ENCODE data around the gene WNT10A.
"Not testable (repeated sequence)": the region's sequence is repeated elsewhere in the genome, so short reads cannot be mapped to it uniquely, and the experiment has no call there.

The WNT10A gene

GRCh38 chr2:218880102-218880858, at the start of gene WNT10A:
Gene WNT10A, plus strand, starts transcription at chr2:218880852. Its CDS starts 144 bp downstream, at chr2:218880996.
- no peak for DNase-seq (ENCODE audit: low spot score)

DNA sequence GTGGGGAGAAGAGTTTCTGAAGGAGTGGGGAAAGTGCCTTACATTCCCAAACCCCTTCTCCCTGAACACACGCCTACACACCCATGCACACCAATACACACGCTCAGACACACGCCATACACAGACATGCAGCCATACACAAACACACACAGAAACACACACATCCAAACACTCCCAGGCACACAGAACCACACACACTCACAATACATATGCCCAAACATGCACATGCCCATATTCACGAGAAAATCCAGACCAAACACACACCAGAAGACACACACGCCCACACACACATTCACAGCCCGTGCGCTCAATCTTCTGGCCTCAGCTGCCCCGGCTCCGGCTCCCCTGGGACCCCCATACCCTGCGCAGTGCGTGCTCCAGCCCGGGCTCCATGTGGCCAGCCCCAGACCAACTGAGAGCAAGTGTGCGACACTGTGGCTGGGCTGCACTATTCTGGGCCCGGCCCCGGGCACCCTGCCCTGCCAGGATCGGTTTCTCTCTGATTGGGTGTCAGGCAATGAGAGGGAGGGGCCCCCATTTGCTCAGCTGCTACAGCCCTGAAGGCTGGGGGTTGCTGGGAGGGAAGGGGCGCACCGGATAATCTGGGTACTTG, 49.2 kb upstream of the WNT10A start, which contains the start of gene PRKAG3:
PRKAG3 (minus strand) TSS at position 426 of the 613 bp plus-strand sequence.
- DNase-seq (ENCODE audit: low spot score), result no peak

- DNase-seq (ENCODE audit: low spot score), result no peak
Observed at GRCh38 chr2:218832081-218832480, 48.6 kb upstream of the WNT10A start.

- no peak for DNase-seq (ENCODE audit: low spot score)
Observed at GRCh38 chr2:218832520-218832919, 48.1 kb upstream of the WNT10A start.

DNA sequence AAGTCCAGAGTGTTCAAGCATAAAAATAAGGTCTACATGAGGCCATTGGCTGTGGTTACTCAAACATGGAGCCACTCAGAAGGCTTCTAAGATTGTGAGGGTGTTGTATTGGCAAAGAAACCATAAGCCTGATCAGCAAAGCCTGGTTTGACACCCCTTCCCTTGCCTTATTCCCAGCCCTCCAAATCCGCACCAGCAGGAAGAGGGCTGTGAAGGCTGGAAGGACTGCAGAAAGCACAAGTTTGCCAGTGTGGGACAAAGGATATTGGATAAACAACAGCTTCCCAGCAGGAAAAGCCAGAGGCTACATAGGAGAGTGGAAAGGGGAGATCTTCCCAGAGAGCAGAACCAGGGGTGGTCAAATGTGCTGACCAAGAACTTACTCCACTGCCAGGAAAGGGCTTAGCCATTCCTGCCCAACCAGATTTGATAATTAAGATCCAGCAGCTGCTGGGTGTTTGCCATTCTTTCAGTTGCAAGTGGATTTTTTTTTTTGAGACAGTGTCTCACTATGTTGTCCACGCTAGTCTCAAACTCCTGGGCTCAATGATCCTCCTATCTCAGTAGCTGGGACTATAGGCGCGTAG, 47.5 kb upstream of the WNT10A start:
- no peak for DNase-seq (ENCODE audit: low spot score)

DNA sequence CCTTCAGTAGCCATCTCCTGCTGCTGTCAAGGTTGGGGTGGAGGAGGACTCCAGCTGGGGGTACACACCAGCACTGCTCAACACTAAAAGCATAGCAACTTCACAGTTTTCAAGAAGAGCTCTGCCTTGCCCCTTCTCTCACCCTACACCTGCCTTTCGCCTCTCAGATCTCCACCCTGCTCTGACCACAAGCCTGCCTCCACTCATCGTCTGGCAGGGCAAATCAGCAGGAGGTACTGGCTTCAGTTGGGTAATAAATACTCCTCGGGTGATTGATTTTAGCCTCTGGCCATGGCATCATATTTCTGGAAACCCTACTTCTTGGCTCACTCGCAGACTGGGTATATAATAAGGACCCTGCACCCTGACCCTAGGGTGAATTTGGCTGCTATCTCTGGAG, 46.0 kb upstream of the WNT10A start:
- DNase-seq (ENCODE audit: low spot score), result no peak

GRCh38 chr2:218837495-218837894, 43.2 kb upstream of the WNT10A start:
- DNase-seq (ENCODE audit: low spot score), result no peak

- no peak for DNase-seq (ENCODE audit: low spot score)
Observed at GRCh38 chr2:218839430-218839829, 41.2 kb upstream of the WNT10A start.

GRCh38 chr2:218839888-218840287, 40.8 kb upstream of the WNT10A start:
- no peak for DNase-seq (ENCODE audit: low spot score)

- DNase-seq (ENCODE audit: low spot score), result not testable (repeated sequence)
Observed at GRCh38 chr2:218844334-218844733, 36.3 kb upstream of the WNT10A start.

- DNase-seq (ENCODE audit: low spot score), result not testable (repeated sequence)
Observed at GRCh38 chr2:218846963-218847362, 33.7 kb upstream of the WNT10A start.

DNA sequence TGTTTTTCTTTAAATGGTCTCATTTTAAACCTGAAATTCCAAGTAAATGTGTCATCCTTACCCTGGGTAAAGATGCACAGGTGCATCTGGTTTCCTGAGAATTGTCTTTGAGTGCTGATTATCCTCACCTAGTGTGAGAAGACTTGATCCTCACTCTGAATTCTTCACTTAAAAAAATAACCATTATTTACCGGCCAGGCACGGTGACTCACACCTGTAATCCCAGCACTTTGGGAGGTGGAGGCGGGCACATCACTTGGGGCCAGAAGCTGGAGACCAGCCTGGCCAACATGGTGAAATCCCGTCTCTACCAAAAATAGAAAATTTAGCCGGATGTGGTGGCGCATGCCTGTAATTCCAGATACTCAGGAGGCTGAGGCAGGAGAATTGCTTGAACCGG, 30.9 kb upstream of the WNT10A start:
- no peak for DNase-seq (ENCODE audit: low spot score)

DNA sequence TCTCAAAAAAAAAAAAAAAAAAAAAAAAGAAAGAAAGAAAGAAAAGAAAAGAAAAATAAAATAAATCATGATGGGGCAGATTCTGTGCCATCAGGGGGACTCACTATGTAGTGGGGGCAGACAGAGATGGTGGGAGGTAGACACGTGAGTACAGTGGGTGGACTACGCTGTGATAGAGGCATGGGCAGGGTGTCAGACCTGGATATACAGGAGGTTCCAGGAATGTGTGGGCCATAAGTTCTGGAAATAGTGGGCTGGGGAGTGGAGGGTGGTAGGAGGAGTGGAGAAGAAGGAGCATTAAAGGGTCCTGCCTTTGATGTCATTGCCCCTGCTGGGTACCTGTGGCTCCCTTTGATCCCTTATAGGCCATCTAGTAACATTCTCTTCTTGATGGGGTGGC, 29.9 kb upstream of the WNT10A start:
- DNase-seq (ENCODE audit: low spot score), result no peak

DNA sequence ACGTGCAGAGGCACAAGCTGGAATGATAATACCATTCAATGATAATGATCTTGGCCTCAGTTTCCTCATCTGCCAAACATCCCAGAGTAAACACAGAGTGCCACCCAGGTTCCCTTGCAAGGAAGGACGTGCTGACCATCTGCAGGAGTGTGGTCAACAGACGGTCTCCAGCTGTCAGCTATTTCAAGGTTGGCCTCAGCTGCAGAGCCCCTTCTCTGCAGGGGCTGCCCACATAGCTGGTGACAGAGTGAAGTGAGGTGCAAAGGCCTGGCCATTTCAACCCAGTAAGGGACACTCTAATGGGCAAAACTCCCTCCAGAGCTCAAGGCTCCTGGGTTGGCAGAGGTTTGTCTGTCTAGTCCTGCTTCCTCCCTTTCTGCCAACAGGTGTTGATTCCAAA, 29.4 kb upstream of the WNT10A start:
- DNase-seq (ENCODE audit: low spot score), result no peak

GRCh38 chr2:218852911-218853667, 27.6 kb upstream of the WNT10A start:
- DNase-seq (ENCODE audit: low spot score), result peak; percentile 48

- no peak for DNase-seq (ENCODE audit: low spot score)
Observed at GRCh38 chr2:218853766-218854165, 26.9 kb upstream of the WNT10A start.

DNA sequence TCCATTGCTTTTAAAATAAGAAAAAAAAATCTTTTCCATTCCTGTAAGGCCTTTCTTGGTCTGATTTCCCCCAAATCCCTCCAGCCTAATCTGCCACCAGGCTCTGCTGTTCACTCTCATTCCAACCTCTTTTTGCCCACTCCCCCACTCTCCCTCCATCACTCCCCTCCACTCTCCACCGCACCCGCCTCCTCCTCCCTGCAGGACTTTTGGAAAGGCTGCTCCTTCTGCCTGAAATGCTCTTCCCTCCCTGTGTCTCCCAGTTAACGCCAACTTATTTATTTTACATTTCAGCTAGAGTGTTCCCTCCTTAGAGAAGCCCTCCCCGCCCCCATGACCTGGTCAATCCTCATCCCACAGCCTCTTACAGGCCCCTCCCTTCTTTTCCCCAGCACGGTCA, 25.8 kb upstream of the WNT10A start:
- DNase-seq (ENCODE audit: low spot score), result no peak

DNA sequence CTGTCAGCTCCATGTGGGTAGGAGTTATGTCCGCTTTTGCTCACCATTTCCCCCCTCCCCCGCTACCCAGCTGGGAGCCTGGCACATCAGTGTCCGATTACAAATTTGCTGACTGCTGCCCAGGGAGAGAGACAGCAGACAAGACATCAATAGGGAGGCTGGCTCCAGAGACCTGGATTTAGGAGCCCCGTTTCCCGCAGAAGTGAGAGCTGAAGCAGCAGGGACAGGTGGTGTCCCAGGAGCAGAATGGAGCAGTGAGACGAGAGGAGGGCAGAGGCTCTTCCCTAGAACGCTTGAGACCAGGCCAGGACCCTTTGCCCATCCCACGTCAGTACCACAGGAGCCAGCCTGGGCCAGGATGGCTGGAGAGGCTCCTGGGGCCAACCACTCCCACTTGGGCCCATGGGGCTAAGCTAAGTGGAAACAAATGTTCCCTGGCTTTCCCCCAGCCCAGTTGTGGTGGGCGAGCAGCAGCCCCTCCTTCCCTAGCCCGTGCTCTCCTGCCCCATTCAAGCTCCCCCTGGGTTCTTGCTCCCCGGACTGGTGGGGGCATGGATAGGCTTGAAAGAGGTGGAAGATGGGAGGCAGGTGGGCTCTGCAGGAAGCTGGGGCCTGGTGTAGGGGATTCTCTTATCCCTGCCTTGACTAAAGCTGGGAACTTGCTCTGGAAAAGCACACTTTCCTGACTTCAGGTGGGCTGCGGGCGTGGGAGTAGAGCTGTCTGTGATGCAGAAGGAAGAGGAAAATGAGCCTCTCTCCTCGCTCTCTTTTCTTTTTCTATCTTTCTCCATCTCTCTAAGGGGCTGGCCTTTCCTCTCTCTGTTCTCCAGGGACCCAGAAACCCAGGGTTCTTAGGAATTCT, 25.1 kb upstream of the WNT10A start:
- DNase-seq (ENCODE audit: low spot score), result no peak

DNA sequence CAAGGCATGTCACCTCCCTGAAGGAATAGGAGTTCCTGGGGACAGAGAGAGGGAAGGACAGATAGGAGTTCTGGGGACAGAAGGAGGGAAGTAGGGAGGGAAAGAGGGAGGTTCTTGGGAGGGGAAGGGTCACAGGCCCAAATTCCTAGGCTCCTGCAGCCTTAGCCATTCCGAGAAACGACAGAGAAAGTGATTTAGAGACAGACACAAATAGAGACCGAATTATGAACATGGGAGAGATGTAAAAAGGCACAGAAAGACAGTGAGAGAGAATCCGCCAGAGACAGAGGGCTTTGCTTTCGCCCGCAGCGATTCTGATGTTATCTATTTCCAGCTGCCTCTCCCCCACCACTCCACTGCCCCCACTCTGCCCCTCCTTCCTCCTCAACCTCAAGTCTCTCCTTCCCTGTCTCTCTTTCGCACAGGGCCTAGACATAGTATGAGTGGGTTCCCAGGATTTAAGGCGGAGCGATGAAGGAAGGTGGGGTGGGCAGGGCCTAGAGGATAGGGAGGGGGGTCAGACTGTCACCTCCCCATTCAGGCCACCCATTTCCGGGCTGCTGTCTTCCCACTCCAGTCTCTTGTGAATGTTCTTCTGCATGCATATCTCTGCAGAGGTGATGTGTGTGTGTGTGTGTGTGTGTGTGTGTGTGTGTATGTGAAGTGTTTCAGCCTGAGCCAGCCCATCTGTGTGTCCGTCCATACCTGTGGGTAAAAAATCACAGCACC, 24.3 kb upstream of the WNT10A start:
- DNase-seq (ENCODE audit: low spot score), result no peak

DNA sequence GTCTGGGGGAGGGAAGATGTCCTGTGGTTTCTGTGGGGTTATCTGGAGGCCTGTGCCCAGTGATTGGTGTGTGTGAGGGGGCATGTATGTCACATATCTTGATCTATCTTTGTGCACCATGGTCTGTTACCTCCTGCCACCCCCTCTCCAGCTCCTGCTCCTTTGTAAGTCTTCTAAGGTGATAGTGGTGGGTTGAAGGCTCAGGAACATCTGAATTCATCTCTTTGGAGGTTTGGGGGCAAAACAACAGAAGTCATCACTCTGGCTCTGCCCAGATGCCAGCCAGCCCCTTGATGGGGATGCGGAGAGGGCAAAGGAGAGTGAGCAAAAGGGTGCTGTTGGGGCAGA, 23.8 kb upstream of the WNT10A start:
- DNase-seq (ENCODE audit: low spot score), result no peak
